Astrocyte (in vitro differentiated cells and primary cell): Measurements from ENCODE around the gene HES6.

ENCODE experiments used
- EZH2 ChIP-seq: IDR thresholded peaks from 2 replicates; pipeline ENCODE4 v1.6.1; 2012; ENCODE audit warnings: mild to moderate bottlenecking, low read length, inconsistent platforms; ENCODE audit not compliant: insufficient read depth
- TF ChIP-seq, protein P1 (sequence below): IDR thresholded peaks from 2 replicates; pipeline ENCODE4 v1.5.1; 2011; ENCODE audit warnings: low read depth, mild to moderate bottlenecking, inconsistent platforms, low read length, moderate library complexity; ENCODE audit not compliant: insufficient read depth

DNA sequence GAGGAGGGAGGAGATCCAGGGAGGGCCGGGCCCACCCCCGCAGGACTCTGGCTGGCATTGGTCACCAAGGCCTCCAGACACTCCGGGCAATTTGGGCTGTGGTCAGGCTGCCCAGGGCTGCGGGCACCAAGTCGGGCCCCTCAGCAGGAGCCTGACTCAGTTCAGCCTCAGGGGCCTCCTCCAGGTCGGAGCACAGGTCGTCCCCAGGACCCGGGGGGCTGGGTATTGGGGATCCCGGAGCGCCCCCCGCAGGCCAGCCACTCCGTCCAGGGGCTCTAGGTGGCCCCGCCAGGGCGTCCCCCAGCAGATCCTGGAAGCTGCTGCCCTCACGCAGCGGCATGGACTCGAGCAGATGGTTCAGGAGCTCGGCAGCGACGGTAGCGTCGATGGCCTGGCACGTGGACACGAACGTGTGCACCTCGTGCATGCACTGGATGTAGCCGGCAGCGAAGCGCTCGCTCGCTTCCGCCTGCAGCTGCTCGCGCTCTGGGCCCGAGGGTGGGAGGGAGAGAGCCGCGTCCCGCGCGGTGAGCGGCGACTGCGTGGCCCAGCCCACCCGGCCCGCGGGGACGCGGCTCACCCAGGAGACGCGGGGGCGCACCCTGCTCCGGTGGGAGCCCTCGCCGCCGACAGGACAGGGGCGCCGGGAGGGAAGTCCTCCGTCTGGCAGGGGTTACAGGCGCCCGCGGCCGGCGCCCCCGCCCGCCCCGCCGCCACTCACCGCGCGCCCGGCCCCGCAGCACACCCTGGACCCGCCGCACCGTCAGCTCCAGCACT lies 884 bp downstream of the HES6 start:
- TF ChIP-seq, protein P1, sequence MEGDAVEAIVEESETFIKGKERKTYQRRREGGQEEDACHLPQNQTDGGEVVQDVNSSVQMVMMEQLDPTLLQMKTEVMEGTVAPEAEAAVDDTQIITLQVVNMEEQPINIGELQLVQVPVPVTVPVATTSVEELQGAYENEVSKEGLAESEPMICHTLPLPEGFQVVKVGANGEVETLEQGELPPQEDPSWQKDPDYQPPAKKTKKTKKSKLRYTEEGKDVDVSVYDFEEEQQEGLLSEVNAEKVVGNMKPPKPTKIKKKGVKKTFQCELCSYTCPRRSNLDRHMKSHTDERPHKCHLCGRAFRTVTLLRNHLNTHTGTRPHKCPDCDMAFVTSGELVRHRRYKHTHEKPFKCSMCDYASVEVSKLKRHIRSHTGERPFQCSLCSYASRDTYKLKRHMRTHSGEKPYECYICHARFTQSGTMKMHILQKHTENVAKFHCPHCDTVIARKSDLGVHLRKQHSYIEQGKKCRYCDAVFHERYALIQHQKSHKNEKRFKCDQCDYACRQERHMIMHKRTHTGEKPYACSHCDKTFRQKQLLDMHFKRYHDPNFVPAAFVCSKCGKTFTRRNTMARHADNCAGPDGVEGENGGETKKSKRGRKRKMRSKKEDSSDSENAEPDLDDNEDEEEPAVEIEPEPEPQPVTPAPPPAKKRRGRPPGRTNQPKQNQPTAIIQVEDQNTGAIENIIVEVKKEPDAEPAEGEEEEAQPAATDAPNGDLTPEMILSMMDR: no peak
- TF ChIP-seq EZH2: peak; percentile 95
